ENCODE results near the gene CACNA2D4.

DNA sequence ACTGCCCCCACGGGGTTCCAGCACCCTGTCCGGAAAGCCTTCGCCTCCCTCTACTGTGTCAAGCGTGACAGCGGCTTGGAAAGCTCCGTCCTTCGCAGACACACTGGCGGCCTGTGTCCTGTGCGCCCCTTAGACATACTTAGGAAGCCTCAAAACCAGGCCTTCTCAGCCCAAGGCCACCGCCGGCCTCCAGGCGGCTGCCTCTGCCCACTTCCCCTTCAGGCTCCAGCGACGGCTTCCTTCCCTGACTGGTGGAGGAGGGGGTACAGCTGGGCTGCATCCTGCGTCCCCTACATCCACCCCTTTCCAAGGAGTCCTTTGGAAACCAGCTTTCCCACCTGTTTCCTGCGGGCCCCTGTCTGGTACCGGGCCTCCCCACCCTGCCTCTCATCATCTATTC lies 2.5 kb upstream of the CACNA2D4 start:
- TF ChIP-seq, protein P1, sequence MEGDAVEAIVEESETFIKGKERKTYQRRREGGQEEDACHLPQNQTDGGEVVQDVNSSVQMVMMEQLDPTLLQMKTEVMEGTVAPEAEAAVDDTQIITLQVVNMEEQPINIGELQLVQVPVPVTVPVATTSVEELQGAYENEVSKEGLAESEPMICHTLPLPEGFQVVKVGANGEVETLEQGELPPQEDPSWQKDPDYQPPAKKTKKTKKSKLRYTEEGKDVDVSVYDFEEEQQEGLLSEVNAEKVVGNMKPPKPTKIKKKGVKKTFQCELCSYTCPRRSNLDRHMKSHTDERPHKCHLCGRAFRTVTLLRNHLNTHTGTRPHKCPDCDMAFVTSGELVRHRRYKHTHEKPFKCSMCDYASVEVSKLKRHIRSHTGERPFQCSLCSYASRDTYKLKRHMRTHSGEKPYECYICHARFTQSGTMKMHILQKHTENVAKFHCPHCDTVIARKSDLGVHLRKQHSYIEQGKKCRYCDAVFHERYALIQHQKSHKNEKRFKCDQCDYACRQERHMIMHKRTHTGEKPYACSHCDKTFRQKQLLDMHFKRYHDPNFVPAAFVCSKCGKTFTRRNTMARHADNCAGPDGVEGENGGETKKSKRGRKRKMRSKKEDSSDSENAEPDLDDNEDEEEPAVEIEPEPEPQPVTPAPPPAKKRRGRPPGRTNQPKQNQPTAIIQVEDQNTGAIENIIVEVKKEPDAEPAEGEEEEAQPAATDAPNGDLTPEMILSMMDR (IDR thresholded peaks at IDR 0.05), result no peak
- TF ChIP-seq POLR2A (IDR thresholded peaks at IDR 0.05), result no peak
